Activated gamma-delta T cell treated with Interleukin-2 at 50 U/mL for 16 hours (primary cell): ENCODE data around the gene ARSG.

Experiments
- DNase-seq: peaks from one replicate; pipeline ENCODE4 v3.0.0-alpha.2; 2020

The ARSG gene

DNA sequence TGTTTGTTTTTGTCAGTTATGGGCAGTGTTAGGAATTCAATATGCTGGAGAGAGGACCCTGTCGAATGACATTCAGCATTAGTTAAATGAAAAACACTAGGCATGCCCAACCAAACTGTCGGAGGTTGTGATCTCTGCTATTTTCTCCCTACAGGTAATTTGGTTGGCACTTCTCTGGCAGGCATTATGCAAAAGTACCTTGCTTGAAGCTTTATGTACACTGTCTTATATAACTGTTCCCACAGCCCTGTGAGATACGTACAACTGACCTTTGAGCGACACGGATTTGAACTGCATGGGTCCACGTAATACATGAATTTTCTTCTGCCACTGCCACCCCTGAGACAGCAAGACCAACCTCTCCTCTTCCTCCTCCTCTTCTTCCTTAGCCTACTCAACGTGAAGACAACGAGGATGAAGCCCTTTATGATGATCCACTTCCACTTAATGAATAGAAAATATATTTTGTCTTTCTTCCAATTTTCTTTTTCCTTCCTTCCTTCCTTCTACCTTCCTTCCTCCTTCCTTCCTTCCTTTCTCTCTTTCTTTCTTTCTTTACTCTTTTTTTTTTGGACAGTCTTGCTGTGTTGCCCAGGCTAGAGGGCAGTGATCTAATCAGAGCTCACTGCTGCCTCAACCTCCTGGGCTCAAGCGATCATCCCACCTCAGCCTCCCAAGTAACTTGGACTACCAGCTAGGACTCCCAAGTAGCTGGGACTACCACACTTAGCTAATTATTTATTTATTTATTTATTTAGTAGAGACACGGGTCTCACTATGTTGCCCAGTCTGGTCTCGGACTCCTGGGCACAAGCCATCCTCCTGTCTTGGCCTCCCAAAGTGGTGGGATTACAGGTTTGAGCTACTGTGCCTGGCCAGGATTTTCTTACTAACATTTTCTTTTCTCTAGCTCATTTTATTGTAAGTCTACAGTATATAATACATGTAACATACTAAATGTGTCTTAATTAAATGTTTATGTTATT lies 88.7 kb downstream of the ARSG start:
- no peak for DNase-seq

- DNase-seq = no peak
Observed at GRCh38 chr17:68381076-68381900, 90.0 kb downstream of the ARSG start.

DNA sequence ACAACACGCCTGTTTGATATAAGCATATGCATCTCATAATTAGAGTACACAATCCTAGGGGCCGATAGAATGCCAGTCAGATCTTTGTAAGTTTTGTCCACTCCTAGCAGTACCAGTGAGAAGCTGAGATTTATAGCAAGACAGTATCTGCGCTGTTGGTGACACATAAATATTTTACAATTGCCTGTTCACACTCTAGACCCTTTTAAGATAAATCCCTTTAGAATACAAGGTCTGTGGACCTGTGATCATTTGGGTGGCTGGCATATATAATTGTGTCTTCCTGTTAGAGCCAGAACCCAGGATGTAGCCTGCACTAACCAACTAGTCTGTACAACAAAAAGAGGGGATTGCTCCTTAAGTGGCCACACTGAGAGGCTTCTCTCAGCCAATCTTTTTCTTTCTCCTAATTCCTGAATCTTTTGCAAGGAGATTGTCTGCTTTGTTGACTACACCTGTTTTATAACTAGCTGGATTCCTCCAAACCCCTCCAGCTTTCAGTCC lies 91.3 kb downstream of the ARSG start:
- DNase-seq = no peak

GRCh38 chr17:68383120-68383442 lies 91.8 kb downstream of the ARSG start:
- no peak for DNase-seq

DNA sequence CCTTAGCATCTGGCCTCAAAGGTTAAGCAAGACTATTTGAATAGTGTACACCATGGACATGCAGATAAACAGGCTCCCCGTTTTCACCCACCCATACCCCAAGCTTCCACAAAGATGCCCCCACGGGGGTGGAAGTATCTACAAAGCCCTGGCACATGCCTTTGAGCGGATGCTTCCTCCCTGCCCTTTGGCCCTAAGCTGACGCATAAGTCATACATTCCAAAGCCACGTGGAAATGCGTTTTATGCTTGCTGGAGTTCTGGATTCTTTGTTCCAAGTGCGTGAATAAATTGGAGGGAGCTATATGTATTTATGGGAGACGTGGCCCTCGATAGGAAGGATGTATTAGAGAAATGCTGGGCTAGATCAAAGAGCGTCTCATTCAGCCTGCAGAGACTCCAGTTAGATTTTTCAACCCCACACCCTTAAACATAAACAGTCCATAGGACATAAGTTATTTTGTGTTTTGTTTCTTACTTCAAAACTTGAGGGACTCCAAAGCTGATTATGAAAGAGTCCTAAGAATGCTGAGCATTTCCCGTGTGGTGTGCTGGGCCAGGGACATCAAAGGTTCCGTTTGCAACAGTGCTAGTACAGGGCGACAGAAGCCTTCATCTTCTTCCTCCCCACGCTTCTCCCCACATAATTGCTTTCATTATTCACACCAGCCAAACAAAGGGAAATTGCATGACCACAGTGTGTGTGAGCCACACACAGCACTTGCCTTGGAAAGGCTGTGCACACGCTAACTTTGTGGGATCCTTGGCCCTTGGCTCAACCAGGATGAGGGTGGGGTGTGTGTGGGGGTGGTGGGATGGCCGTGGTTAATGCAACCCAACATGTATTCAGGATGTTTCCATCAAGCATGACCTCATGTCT lies 92.4 kb downstream of the ARSG start:
- peak; percentile 9 for DNase-seq

- DNase-seq = no peak
Observed at GRCh38 chr17:68384471-68384870, 93.2 kb downstream of the ARSG start.

DNA sequence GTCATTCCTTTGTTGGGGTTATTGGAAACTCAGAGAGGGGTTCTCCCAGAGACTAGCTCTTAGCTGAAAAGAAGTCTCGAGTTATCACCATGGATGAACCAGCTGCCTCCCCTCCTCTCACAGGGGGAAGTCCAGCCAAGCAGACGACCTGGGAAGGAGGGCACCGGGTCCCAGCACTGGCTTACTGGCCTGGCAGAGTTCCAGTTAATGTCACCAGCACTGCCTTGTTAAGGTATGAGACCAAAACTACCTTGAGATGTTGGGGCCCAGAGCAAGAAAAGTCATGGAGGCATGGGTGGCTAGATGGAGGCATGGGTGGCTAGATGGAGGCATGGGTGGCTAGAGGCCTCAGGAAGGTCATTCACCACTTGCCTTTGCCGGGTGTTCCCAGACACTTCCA lies 93.6 kb downstream of the ARSG start:
- DNase-seq = no peak

DNA sequence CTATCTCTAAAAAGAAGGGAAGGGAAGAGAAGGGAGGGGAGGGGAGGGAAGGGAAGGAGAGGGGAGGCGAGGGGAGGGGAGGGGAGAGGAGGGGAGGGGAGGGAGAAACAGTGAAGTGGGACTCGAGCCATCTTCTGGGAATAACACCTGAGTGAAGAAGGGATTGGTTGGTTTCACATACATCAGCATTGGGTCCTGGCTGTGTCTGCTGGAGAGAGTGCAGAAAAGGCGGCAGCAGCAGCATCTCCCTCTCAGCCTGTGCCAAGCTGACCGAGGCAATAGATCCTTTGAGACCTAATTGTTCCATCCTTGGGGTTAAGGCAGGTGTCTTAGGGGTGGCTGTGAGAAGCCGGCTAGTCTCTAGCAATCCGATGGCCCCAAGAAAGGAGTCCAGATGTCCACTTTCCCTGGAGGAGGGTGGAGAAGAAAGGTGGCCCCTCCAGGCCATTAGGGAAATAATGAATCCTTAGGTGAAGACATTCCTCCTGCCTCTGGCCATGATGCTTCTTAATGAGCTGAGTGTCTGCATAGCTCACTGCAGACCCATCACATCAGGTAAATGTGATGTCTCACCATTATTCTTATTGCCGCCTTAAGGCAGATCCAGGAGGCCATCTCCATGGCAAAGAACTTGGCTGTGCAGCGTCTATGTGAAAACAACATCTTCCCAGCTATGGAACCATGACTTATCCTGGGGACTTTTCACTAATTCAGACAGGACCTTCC lies 94.4 kb downstream of the ARSG start:
- no peak for DNase-seq

GRCh38 chr17:68387435-68388218 lies 96.3 kb downstream of the ARSG start:
- no peak for DNase-seq

GRCh38 chr17:68389041-68389440 lies 97.7 kb downstream of the ARSG start:
- DNase-seq = no peak

DNA sequence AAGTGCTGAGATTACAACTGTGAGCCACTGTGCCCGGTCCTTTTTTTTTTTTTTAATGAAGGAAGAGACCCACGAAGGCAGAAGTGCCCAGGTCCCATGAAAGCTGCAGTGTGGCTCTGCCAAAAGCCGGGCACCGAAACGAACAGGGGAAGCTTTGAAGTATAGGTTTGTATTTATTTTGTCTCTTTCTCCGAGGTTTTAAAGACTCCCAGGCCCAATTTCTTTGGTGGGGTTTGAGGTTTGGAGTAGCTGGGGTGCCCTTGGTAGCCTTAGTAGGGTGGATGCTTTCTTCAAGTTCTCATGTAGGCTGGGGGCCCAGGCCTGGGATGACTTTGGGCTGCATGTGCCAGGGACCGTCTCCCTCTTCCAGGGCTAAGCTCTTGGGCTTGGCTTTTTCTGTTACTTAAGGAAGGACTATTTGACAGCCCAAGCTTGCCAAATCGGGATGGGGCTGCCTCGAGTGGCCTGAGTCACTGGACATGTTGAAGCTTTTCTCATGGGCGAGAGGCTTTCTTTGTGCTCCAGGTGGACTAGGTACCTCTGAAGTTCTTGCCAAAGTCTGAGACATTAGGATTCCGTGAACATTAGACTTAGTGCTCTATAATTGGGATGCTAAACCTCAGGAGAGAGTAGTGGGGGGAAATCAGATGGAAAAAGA lies 99.7 kb downstream of the ARSG start:
- DNase-seq = no peak

DNA sequence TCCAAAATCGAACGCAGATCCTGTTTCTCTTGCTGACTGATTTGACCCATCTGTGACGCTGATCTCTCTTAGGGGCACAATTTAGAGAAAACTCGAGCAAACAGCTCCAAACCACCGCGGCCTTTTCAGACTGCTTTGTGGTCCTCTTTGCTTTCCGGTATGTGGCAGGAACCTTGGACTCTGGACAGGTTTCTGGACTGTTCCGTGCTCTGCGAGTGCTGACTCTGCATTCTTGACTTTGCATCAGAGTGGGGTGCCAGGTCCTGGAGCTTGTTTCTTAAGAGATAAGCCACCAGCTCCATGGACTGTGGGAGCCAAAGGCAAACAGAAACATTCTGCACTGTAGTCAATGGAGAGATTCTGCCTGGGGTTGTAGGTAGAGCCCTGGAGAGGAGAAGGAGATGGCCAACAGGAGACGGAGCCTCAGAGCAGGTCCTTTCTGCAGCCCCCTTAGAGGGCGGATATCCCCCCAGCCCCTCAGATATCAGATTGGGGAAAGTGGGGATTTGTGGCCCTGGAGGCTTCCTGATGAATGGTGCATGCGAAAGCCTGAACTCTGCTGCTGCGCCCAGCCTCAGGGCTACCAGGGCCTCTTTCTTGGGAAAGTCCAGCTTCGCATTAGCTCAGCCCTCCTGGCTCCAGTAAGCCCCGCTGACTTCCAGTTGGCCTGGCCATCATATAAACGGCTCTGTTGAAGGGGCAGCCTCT lies 100.4 kb downstream of the ARSG start:
- DNase-seq = no peak

GRCh38 chr17:68394608-68395331 lies 103.5 kb downstream of the ARSG start:
- no peak for DNase-seq

- no peak for DNase-seq
Observed at GRCh38 chr17:68396226-68397107, 105.2 kb downstream of the ARSG start.

- DNase-seq = no peak
Observed at GRCh38 chr17:68397108-68397536, 105.8 kb downstream of the ARSG start.

DNA sequence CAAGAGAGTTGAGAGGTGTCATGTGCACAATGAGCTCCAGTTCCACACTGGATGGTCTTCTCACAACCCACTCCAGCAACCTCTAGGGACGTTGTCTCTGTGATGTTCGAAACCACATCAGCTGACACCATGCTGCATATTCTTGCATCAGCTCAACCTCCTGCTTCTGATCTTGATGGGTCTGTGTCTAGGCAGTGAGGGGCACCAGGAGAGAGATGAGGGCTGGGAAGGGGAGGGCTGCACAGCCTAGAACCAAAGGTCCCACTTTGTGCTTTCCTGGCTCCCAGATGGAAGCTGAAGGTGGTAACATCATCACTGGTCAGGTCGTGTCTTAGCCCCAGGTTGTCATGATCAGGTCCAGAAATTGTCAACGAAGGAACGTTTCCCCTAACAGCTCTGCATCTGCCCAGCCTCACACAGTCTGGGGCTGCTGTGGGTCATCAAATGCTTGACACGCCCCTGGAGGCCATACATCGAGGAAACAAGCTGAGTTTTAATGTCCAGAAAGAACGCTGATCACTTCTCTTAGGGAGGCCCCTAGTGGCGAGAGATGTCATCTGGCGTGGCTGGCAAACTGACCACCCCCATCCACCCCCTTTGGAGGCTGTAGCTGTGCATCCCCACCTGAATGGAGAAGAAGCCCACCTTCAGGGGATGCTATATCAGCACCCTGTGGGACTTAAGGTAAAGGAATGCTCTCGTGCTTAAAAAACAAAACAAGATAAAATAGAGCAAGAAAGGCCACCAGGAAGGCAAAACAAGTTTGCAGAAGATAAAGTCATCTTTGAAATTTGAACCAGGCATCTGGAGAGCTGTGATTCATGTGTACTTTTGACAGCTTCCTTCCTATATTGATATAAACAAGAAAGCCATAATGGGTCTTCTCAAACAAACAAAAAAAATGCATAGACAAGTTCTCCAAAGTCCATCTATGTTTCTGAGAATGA lies 107.7 kb downstream of the ARSG start:
- DNase-seq = peak; percentile 18
